Skeletal muscle cell (primary cell): ENCODE results near the gene GRID2.

ENCODE experiments used
- DNase-seq: peaks from one replicate; pipeline ENCODE4 v3.0.0-alpha.2; 2010; ENCODE audit warnings: low read depth
- H3K4me3 ChIP-seq: 2 replicates; pipeline ENCODE4 v1.5.1; 2011; ENCODE audit warnings: low read depth, mild to moderate bottlenecking, control low read depth, low read length, moderate library complexity

GRID2 gene

GRCh38 chr4:93000910-93001309, 697.1 kb downstream of the GRID2 start:
- H3K4me3 ChIP-seq, result no peak overlapping the region
- no peak for DNase-seq

GRCh38 chr4:93002240-93002639, 698.5 kb downstream of the GRID2 start:
- no peak overlapping the region for H3K4me3 ChIP-seq
- DNase-seq, result no peak

- no peak for DNase-seq
- H3K4me3 ChIP-seq, result no peak overlapping the region
Measured at GRCh38 chr4:93016350-93016749, 712.6 kb downstream of the GRID2 start.

GRCh38 chr4:93018243-93018642, 714.5 kb downstream of the GRID2 start:
- DNase-seq, result no peak

GRCh38 chr4:93018806-93019205, 715.0 kb downstream of the GRID2 start:
- DNase-seq, result no peak
- no peak overlapping the region for H3K4me3 ChIP-seq

More at GRCh38 chr4:93018243-93018642, 714.5 kb downstream of the GRID2 start:
- no peak overlapping the region for H3K4me3 ChIP-seq

- no peak overlapping the region for H3K4me3 ChIP-seq
- peak; percentile 2 for DNase-seq
Measured at GRCh38 chr4:93029769-93030168, 726.0 kb downstream of the GRID2 start.

- no peak overlapping the region for H3K4me3 ChIP-seq
- DNase-seq, result no peak
Measured at GRCh38 chr4:93030670-93031069, 726.9 kb downstream of the GRID2 start.

- DNase-seq, result peak; percentile 1
- no peak overlapping the region for H3K4me3 ChIP-seq
Measured at GRCh38 chr4:93031431-93032098, 727.8 kb downstream of the GRID2 start.

- H3K4me3 ChIP-seq, result no peak overlapping the region
- no peak for DNase-seq
Measured at GRCh38 chr4:93042746-93043145, 739.0 kb downstream of the GRID2 start.

- no peak overlapping the region for H3K4me3 ChIP-seq
- no peak for DNase-seq
Measured at GRCh38 chr4:93053140-93053539, 749.4 kb downstream of the GRID2 start.

- no peak overlapping the region for H3K4me3 ChIP-seq
- no peak for DNase-seq
Measured at GRCh38 chr4:93061826-93062225, 758.1 kb downstream of the GRID2 start.

- DNase-seq, result no peak
Measured at GRCh38 chr4:93063325-93063724, 759.6 kb downstream of the GRID2 start.

GRCh38 chr4:93065790-93066189, 762.0 kb downstream of the GRID2 start:
- DNase-seq, result no peak
- H3K4me3 ChIP-seq, result no peak overlapping the region

More at GRCh38 chr4:93063325-93063724, 759.6 kb downstream of the GRID2 start:
- H3K4me3 ChIP-seq, result no peak overlapping the region

- DNase-seq, result peak; percentile 36
- no peak overlapping the region for H3K4me3 ChIP-seq
Measured at GRCh38 chr4:93066749-93067148, 763.0 kb downstream of the GRID2 start.

GRCh38 chr4:93072292-93072691, 768.5 kb downstream of the GRID2 start:
- no peak for DNase-seq
- no peak overlapping the region for H3K4me3 ChIP-seq

GRCh38 chr4:93080316-93080715, 776.5 kb downstream of the GRID2 start:
- no peak for DNase-seq
- no peak overlapping the region for H3K4me3 ChIP-seq

- peak; percentile 1 for DNase-seq
Measured at GRCh38 chr4:93084599-93085305, 781.0 kb downstream of the GRID2 start.

GRCh38 chr4:93086356-93086755, 782.6 kb downstream of the GRID2 start:
- no peak overlapping the region for H3K4me3 ChIP-seq
- no peak for DNase-seq

More at GRCh38 chr4:93084599-93085305, 781.0 kb downstream of the GRID2 start:
- H3K4me3 ChIP-seq, result no peak overlapping the region

GRCh38 chr4:93092765-93093164, 789.0 kb downstream of the GRID2 start:
- no peak overlapping the region for H3K4me3 ChIP-seq
- DNase-seq, result no peak

- no peak for DNase-seq
- H3K4me3 ChIP-seq, result no peak overlapping the region
Measured at GRCh38 chr4:93103042-93103441, 799.3 kb downstream of the GRID2 start.

- DNase-seq, result no peak
- no peak overlapping the region for H3K4me3 ChIP-seq
Measured at GRCh38 chr4:93116624-93117023, 812.9 kb downstream of the GRID2 start.
